MCF 10A (cell line): ENCODE data around the gene ITGA4. TPM values are rescaled to one million over a fixed set of nuclear protein-coding genes. Genes with fewer than 3 reads are reported as not detected.

ENCODE experiments used
- BruUV-seq: library from RNA; stranded (reverse); fragments of 400-500 nt; replicated peaks from 2 replicates; lab custom pipeline; 2021; lab: Mats Ljungman, UMichigan
- CTCF ChIA-PET: fragments of 300-600 bp; sonication (Branson Sonifier 250); formaldehyde crosslinking; extraction: SDS; loops from one replicate; lab custom pipeline; 2021; ENCODE audit warnings: antibody characterized with exemption, inconsistent platforms; lab: Yijun Ruan, JAX
- POLR2A ChIA-PET: fragments of 300-600, 350-650 bp; sonication (Branson Sonifier 250); formaldehyde crosslinking; extraction: SDS; loops from one replicate; lab custom pipeline; 2020; ENCODE audit warnings: antibody characterized with exemption, inconsistent platforms; lab: Yijun Ruan, JAX
- DNase-seq: peaks from one replicate; pipeline ENCODE4 v3.0.0-alpha.2; 2018; ENCODE audit not compliant: unreplicated experiment
- H3K27ac Mint-ChIP-seq: one replicate; pipeline ENCODE4 v1.8.0; 2022; ENCODE audit warnings: mild to moderate bottlenecking, low read depth, mixed read lengths; ENCODE audit not compliant: unreplicated experiment
- H3K27me3 Mint-ChIP-seq: one replicate; pipeline ENCODE4 v1.8.0; 2022; ENCODE audit warnings: mixed read lengths; ENCODE audit not compliant: insufficient read depth, unreplicated experiment
- H3K36me3 Mint-ChIP-seq: one replicate; pipeline ENCODE4 v1.8.0; 2022; ENCODE audit warnings: mild to moderate bottlenecking, moderate library complexity, mixed read lengths; ENCODE audit not compliant: insufficient read depth, unreplicated experiment
- H3K4me1 Mint-ChIP-seq: one replicate; pipeline ENCODE4 v1.8.0; 2022; ENCODE audit warnings: mixed read lengths; ENCODE audit not compliant: insufficient read depth, unreplicated experiment
- H3K4me3 Mint-ChIP-seq: one replicate; pipeline ENCODE4 v1.8.0; 2022; ENCODE audit warnings: mild to moderate bottlenecking, moderate library complexity, mixed read lengths; ENCODE audit not compliant: unreplicated experiment
- H3K9me3 Mint-ChIP-seq: one replicate; pipeline ENCODE4 v1.8.0; 2022; ENCODE audit warnings: mixed read lengths; ENCODE audit not compliant: unreplicated experiment
- CTCF ChIP-seq: fragments of 200-600 bp; IDR thresholded peaks from one replicate; pipeline ENCODE4 v1.8.0; 2022; ENCODE audit warnings: antibody characterized with exemption, mild to moderate bottlenecking; ENCODE audit not compliant: unreplicated experiment
- intact Hi-C: fragments of 100-400 bp; cut with micrococcal nuclease; formaldehyde crosslinking; loops from 2 replicates; pipeline ENCODE4 v1.14.1; 2022
- total RNA-seq: library from RNA; stranded (reverse); gene quantifications from 2 replicates; pipeline ENCODE4 v1.2.3, GENCODE V29; 2022

The ITGA4 gene
- total RNA-seq, 1 experiment from 2014 or later, result 0.19 TPM

- no peaks in the 10 kb centered on the region for H3K9me3 Mint-ChIP-seq
- DNase-seq, result no peak
- BruUV-seq, result no TSS peak
- no peak overlapping the region for H3K27ac Mint-ChIP-seq
- H3K4me1 Mint-ChIP-seq, result no peaks in the 10 kb centered on the region
- no peaks in the 10 kb centered on the region for H3K27me3 Mint-ChIP-seq
- ChIA-PET CTCF (interaction anchor here (0.8 kb wide), 1 partner anchor 357 kb away, joined by 4 read pairs; no protein-coding TSS in a partner anchor), POLR2A (no interaction called here)
- no peak for TF ChIP-seq CTCF
- no peaks in the 10 kb centered on the region for H3K36me3 Mint-ChIP-seq
- no peak overlapping the region for H3K4me3 Mint-ChIP-seq
- intact Hi-C loops, result loop anchor here (10.0 kb wide), 1 partner anchor 253 kb away; no protein-coding TSS in a partner anchor
Measured at GRCh38 chr2:181462033-181462432, 4.8 kb downstream of the ITGA4 start.

GRCh38 chr2:181463588-181463987 lies 6.4 kb downstream of the ITGA4 start:
- Mint-ChIP-seq H3K9me3 (no peaks in the 10 kb centered on the region), H3K27me3 (no peaks in the 10 kb centered on the region), H3K4me1 (no peaks in the 10 kb centered on the region), H3K36me3 (no peaks in the 10 kb centered on the region), H3K4me3 (no peak overlapping the region), H3K27ac (no peak overlapping the region)
- POLR2A ChIA-PET, result no interaction called here
- DNase-seq, result no peak
- no peak for TF ChIP-seq CTCF
- CTCF ChIA-PET, result interaction anchor here (0.6 to 1.0 kb wide), 3 partner anchors 100 to 372 kb away, joined by 3 read pairs; no protein-coding TSS in a partner anchor
- intact Hi-C loops, result loop anchor here (10.0 kb wide), 1 partner anchor 251 kb away; no protein-coding TSS in a partner anchor
- BruUV-seq, result no TSS peak

- H3K9me3 Mint-ChIP-seq, result no peaks in the 10 kb centered on the region
- no peak for TF ChIP-seq CTCF
- no peaks in the 10 kb centered on the region for H3K4me1 Mint-ChIP-seq
- H3K4me3 Mint-ChIP-seq, result no peak overlapping the region
- POLR2A ChIA-PET, result no interaction called here
- H3K27ac Mint-ChIP-seq, result no peak overlapping the region
- DNase-seq, result no peak
- H3K27me3 Mint-ChIP-seq, result no peaks in the 10 kb centered on the region
- H3K36me3 Mint-ChIP-seq, result no peaks in the 10 kb centered on the region
- intact Hi-C loops, result loop anchor here (10.0 kb wide), 1 partner anchor 250 kb away; no protein-coding TSS in a partner anchor
- CTCF ChIA-PET, result no interaction called here
- BruUV-seq, result no TSS peak
Measured at GRCh38 chr2:181464966-181465365, 7.8 kb downstream of the ITGA4 start.

- no peak overlapping the region for H3K27ac Mint-ChIP-seq
- ChIA-PET CTCF (interaction anchor here (0.6 to 3.9 kb wide), 22 partner anchors 8 to 1353 kb away, joined by 3 to 50 read pairs (median 4); partner anchors contain the start of gene ITGA4), POLR2A (no interaction called here)
- no peak overlapping the region for H3K4me3 Mint-ChIP-seq
- no peaks in the 10 kb centered on the region for H3K36me3 Mint-ChIP-seq
- DNase-seq, result no peak
- H3K9me3 Mint-ChIP-seq, result no peaks in the 10 kb centered on the region
- intact Hi-C loops, result loop anchor here (1.0 to 10.0 kb wide), 4 partner anchors 249 to 1341 kb away; no protein-coding TSS in a partner anchor
- H3K4me1 Mint-ChIP-seq, result no peaks in the 10 kb centered on the region
- TF ChIP-seq CTCF, result no peak
- no TSS peak for BruUV-seq
- H3K27me3 Mint-ChIP-seq, result no peaks in the 10 kb centered on the region
Measured at GRCh38 chr2:181465676-181466375, 8.6 kb downstream of the ITGA4 start.
